Measurements from ENCODE around the gene MEGF6.

MEGF6 gene

GRCh38 chr1:3632298-3632697 lies 21.0 kb upstream of the MEGF6 start:
- H3K27ac ChIP-seq (ENCODE audit: low read length, poor library complexity, severe bottlenecking): no peak overlapping the region
- no peak overlapping the region for H2BK5ac ChIP-seq (ENCODE audit: low read depth, low read length, poor library complexity, severe bottlenecking)
- H3K4ac ChIP-seq (ENCODE audit: low read depth in 1 of 2, low read length in 2 of 2): no peak overlapping the region
- no peak overlapping the region for H3K9ac ChIP-seq (ENCODE audit: low read length)
- H2AK5ac ChIP-seq (ENCODE audit: low read length, severe bottlenecking): no peak overlapping the region
- peaks cover 92 to 95% of the 10 kb centered on the region in 2 experiments for H3K36me3 ChIP-seq (ENCODE audit: control insufficient read depth in 1 of 2, insufficient read depth in 2 of 2, low read depth in 1 of 2, low read length in 2 of 2)
- H3K9me3 ChIP-seq (ENCODE audit: control insufficient read depth, low read length): no peaks in the 10 kb centered on the region
- no peak overlapping the region for H3K4me3 ChIP-seq (ENCODE audit: insufficient read depth in 1 of 2, low read depth in 1 of 2, low read length in 2 of 2)
- no peak overlapping the region for H4K91ac ChIP-seq (ENCODE audit: low read length)
- H3K79me1 ChIP-seq (replicated peaks; ENCODE audit: low read length, poor library complexity, severe bottlenecking): peaks cover 18% of the 10 kb centered on the region
- H2BK12ac ChIP-seq (ENCODE audit: low read length in 2 of 2): no peak overlapping the region
- WGBS: 95% methylated on average over 17 of the region's 17 CpGs
- no peak overlapping the region for H3K4me2 ChIP-seq (ENCODE audit: low read length, poor library complexity, severe bottlenecking)
- H3K14ac ChIP-seq (ENCODE audit: low read length in 2 of 2): no peak overlapping the region
- H2BK120ac ChIP-seq (ENCODE audit: low read depth, low read length): no peak overlapping the region
- no peaks in the 10 kb centered on the region for H3K27me3 ChIP-seq (ENCODE audit: control insufficient read depth in 1 of 2, insufficient read depth in 1 of 2, low read length in 2 of 2)
- no peak overlapping the region for H3K23ac ChIP-seq (ENCODE audit: low read length in 2 of 2)
- H3K4me1 ChIP-seq (ENCODE audit: control insufficient read depth, insufficient read depth, low read depth, low read length): peaks cover 1% of the 10 kb centered on the region
- H3K18ac ChIP-seq (ENCODE audit: low read depth in 1 of 2, low read length in 2 of 2): no peak overlapping the region
- H2BK15ac ChIP-seq (ENCODE audit: low read depth, poor library complexity, severe bottlenecking): no peak overlapping the region
- DNase-seq: no peak
- H2AFZ ChIP-seq (ENCODE audit: low read depth, low read length): no peak overlapping the region
- H4K8ac ChIP-seq (ENCODE audit: low read length): no peak overlapping the region

GRCh38 chr1:3631320-3632260 lies 20.3 kb upstream of the MEGF6 start:
- Histone ChIP-seq H4K91ac (ENCODE audit: low read length) (no peak overlapping the region), H3K4ac (ENCODE audit: low read depth in 1 of 2, low read length in 2 of 2) (no peak overlapping the region), H2AK5ac (ENCODE audit: low read length, severe bottlenecking) (no peak overlapping the region), H3K36me3 (ENCODE audit: control insufficient read depth in 1 of 2, insufficient read depth in 2 of 2, low read depth in 1 of 2, low read length in 2 of 2) (peaks cover 86 to 92% of the 10 kb centered on the region in 2 experiments), H3K4me3 (ENCODE audit: insufficient read depth in 1 of 2, low read depth in 1 of 2, low read length in 2 of 2) (no peak overlapping the region), H2BK120ac (ENCODE audit: low read depth, low read length) (no peak overlapping the region), H2BK12ac (ENCODE audit: low read length in 2 of 2) (no peak overlapping the region), H3K4me1 (ENCODE audit: control insufficient read depth, insufficient read depth, low read depth, low read length) (peaks cover 1% of the 10 kb centered on the region), H3K4me2 (ENCODE audit: low read length, poor library complexity, severe bottlenecking) (no peak overlapping the region), H4K8ac (ENCODE audit: low read length) (no peak overlapping the region), H3K14ac (ENCODE audit: low read length in 2 of 2) (no peak overlapping the region), H3K9ac (ENCODE audit: low read length) (no peak overlapping the region), H3K23ac (ENCODE audit: low read length in 2 of 2) (no peak overlapping the region), H2AFZ (ENCODE audit: low read depth, low read length) (no peak overlapping the region), H2BK5ac (ENCODE audit: low read depth, low read length, poor library complexity, severe bottlenecking) (no peak overlapping the region), H3K27ac (ENCODE audit: low read length, poor library complexity, severe bottlenecking) (no peak overlapping the region), H3K27me3 (ENCODE audit: control insufficient read depth in 1 of 2, insufficient read depth in 1 of 2, low read length in 2 of 2) (no peaks in the 10 kb centered on the region), H3K18ac (ENCODE audit: low read depth in 1 of 2, low read length in 2 of 2) (no peak overlapping the region), H2BK15ac (ENCODE audit: low read depth, poor library complexity, severe bottlenecking) (no peak overlapping the region), H3K9me3 (ENCODE audit: control insufficient read depth, low read length) (no peaks in the 10 kb centered on the region), H3K79me1 (replicated peaks; ENCODE audit: low read length, poor library complexity, severe bottlenecking) (peaks cover 18% of the 10 kb centered on the region)
- WGBS: 90% methylated on average over 35 of the region's 36 CpGs
- DNase-seq: no peak

- Histone ChIP-seq H3K4me3 (ENCODE audit: insufficient read depth in 1 of 2, low read depth in 1 of 2, low read length in 2 of 2) (no peak overlapping the region), H3K4me1 (ENCODE audit: control insufficient read depth, insufficient read depth, low read depth, low read length) (no peaks in the 10 kb centered on the region), H3K18ac (ENCODE audit: low read depth in 1 of 2, low read length in 2 of 2) (no peak overlapping the region), H3K23ac (ENCODE audit: low read length in 2 of 2) (no peak overlapping the region), H2BK120ac (ENCODE audit: low read depth, low read length) (no peak overlapping the region), H4K91ac (ENCODE audit: low read length) (no peak overlapping the region), H2AFZ (ENCODE audit: low read depth, low read length) (no peak overlapping the region), H3K27me3 (ENCODE audit: control insufficient read depth in 1 of 2, insufficient read depth in 1 of 2, low read length in 2 of 2) (no peaks in the 10 kb centered on the region), H3K9ac (ENCODE audit: low read length) (no peak overlapping the region), H2BK12ac (ENCODE audit: low read length in 2 of 2) (no peak overlapping the region), H3K79me1 (replicated peaks; ENCODE audit: low read length, poor library complexity, severe bottlenecking) (peaks cover 18% of the 10 kb centered on the region), H2AK5ac (ENCODE audit: low read length, severe bottlenecking) (no peak overlapping the region), H2BK5ac (ENCODE audit: low read depth, low read length, poor library complexity, severe bottlenecking) (no peak overlapping the region), H3K36me3 (ENCODE audit: control insufficient read depth in 1 of 2, insufficient read depth in 2 of 2, low read depth in 1 of 2, low read length in 2 of 2) (peaks cover 81 to 85% of the 10 kb centered on the region in 2 experiments), H4K8ac (ENCODE audit: low read length) (no peak overlapping the region), H3K14ac (ENCODE audit: low read length in 2 of 2) (no peak overlapping the region), H3K4ac (ENCODE audit: low read depth in 1 of 2, low read length in 2 of 2) (no peak overlapping the region), H2BK15ac (ENCODE audit: low read depth, poor library complexity, severe bottlenecking) (no peak overlapping the region), H3K9me3 (ENCODE audit: control insufficient read depth, low read length) (no peaks in the 10 kb centered on the region), H3K4me2 (ENCODE audit: low read length, poor library complexity, severe bottlenecking) (no peak overlapping the region), H3K27ac (ENCODE audit: low read length, poor library complexity, severe bottlenecking) (no peak overlapping the region)
- WGBS: 93% methylated on average over 9 of the region's 9 CpGs
- DNase-seq: no peak
Measured at GRCh38 chr1:3630914-3631313, 19.6 kb upstream of the MEGF6 start.

- 95% methylated on average over 10 of the region's 11 CpGs for WGBS
- H2AK5ac ChIP-seq (ENCODE audit: low read length, severe bottlenecking): no peak overlapping the region
Measured at GRCh38 chr1:3630161-3630611, 18.9 kb upstream of the MEGF6 start.

More at GRCh38 chr1:3630161-3630611, 18.9 kb upstream of the MEGF6 start:
- Histone ChIP-seq H3K4me2 (ENCODE audit: low read length, poor library complexity, severe bottlenecking) (no peak overlapping the region), H4K91ac (ENCODE audit: low read length) (no peak overlapping the region), H2AFZ (ENCODE audit: low read depth, low read length) (no peak overlapping the region), H2BK12ac (ENCODE audit: low read length in 2 of 2) (no peak overlapping the region), H3K14ac (ENCODE audit: low read length in 2 of 2) (no peak overlapping the region), H3K23ac (ENCODE audit: low read length in 2 of 2) (no peak overlapping the region), H2BK120ac (ENCODE audit: low read depth, low read length) (no peak overlapping the region), H3K36me3 (ENCODE audit: control insufficient read depth in 1 of 2, insufficient read depth in 2 of 2, low read depth in 1 of 2, low read length in 2 of 2) (peaks cover 74 to 79% of the 10 kb centered on the region in 2 experiments), H3K27ac (ENCODE audit: low read length, poor library complexity, severe bottlenecking) (no peak overlapping the region), H3K79me1 (replicated peaks; ENCODE audit: low read length, poor library complexity, severe bottlenecking) (peaks cover 20% of the 10 kb centered on the region), H3K9me3 (ENCODE audit: control insufficient read depth, low read length) (no peaks in the 10 kb centered on the region), H2BK5ac (ENCODE audit: low read depth, low read length, poor library complexity, severe bottlenecking) (no peak overlapping the region), H3K4me1 (ENCODE audit: control insufficient read depth, insufficient read depth, low read depth, low read length) (no peaks in the 10 kb centered on the region), H3K9ac (ENCODE audit: low read length) (no peak overlapping the region), H2BK15ac (ENCODE audit: low read depth, poor library complexity, severe bottlenecking) (no peak overlapping the region), H3K4ac (ENCODE audit: low read depth in 1 of 2, low read length in 2 of 2) (no peak overlapping the region), H3K27me3 (ENCODE audit: control insufficient read depth in 1 of 2, insufficient read depth in 1 of 2, low read length in 2 of 2) (no peaks in the 10 kb centered on the region), H3K4me3 (ENCODE audit: insufficient read depth in 1 of 2, low read depth in 1 of 2, low read length in 2 of 2) (no peak overlapping the region), H4K8ac (ENCODE audit: low read length) (no peak overlapping the region), H3K18ac (ENCODE audit: low read depth in 1 of 2, low read length in 2 of 2) (no peak overlapping the region)
- no peak for DNase-seq
